TTC549 (cell line): Measurements from ENCODE around the gene DNAH3.

Source experiments
- FAIRE-seq: peaks from 2 replicates; lab custom pipeline; 2012; peaks lifted over from hg19 to GRCh38; lab: Jason Lieb, UNC

DNAH3 gene

GRCh38 chr16:20904507-20905081 lies 246.1 kb downstream of the DNAH3 start:
- no peak for FAIRE-seq

- no peak for FAIRE-seq
Observed at GRCh38 chr16:20903899-20904506, 246.6 kb downstream of the DNAH3 start.

- no peak for FAIRE-seq
Observed at GRCh38 chr16:20903116-20903898, 247.3 kb downstream of the DNAH3 start.

GRCh38 chr16:20902426-20902825 lies 248.2 kb downstream of the DNAH3 start:
- FAIRE-seq: no peak

- FAIRE-seq: no peak
Observed at GRCh38 chr16:20901436-20902112, 249.1 kb downstream of the DNAH3 start.

GRCh38 chr16:20901068-20901435 lies 249.6 kb downstream of the DNAH3 start:
- FAIRE-seq: no peak

GRCh38 chr16:20900299-20901067 lies 250.2 kb downstream of the DNAH3 start, which contains the start of the genes DCUN1D3 and LYRM1:
Gene DCUN1D3 (minus strand): TSS chr16:20900358. CDS start chr16:20862538, 37,820 bp downstream.
Gene LYRM1 (plus strand): TSS chr16:20900771. CDS start chr16:20915556, 14,785 bp downstream.
- peak; percentile 45 for FAIRE-seq

- FAIRE-seq: no peak
Observed at GRCh38 chr16:20899477-20900298, 251.0 kb downstream of the DNAH3 start.

GRCh38 chr16:20899071-20899470 lies 251.6 kb downstream of the DNAH3 start:
- FAIRE-seq: no peak

- FAIRE-seq: no peak
Observed at GRCh38 chr16:20897922-20898321, 252.7 kb downstream of the DNAH3 start.

- FAIRE-seq: no peak
Observed at GRCh38 chr16:20897253-20897897, 253.3 kb downstream of the DNAH3 start.

- FAIRE-seq: no peak
Observed at GRCh38 chr16:20894388-20894787, 256.3 kb downstream of the DNAH3 start.

GRCh38 chr16:20889625-20890275 lies 260.9 kb downstream of the DNAH3 start:
- FAIRE-seq: no peak

GRCh38 chr16:20887207-20887606 lies 263.4 kb downstream of the DNAH3 start:
- FAIRE-seq: no peak

GRCh38 chr16:20886320-20886719 lies 264.3 kb downstream of the DNAH3 start:
- FAIRE-seq: no peak

GRCh38 chr16:20884240-20884556 lies 266.4 kb downstream of the DNAH3 start:
- no peak for FAIRE-seq

- no peak for FAIRE-seq
Observed at GRCh38 chr16:20883554-20884239, 266.9 kb downstream of the DNAH3 start.
